Measurements from ENCODE around the gene SMPDL3A. TPM values are rescaled to one million over a fixed set of nuclear protein-coding genes. Genes with fewer than 3 reads are reported as not detected.

The SMPDL3A gene
- total and polyA plus RNA-seq, 9 of the 15 experiments (the other 6 are each of a cell fraction or from before 2014, with no cell fraction given), result 0.14 to 0.91 (median 0.54) TPM

GRCh38 chr6:122753000-122753687 lies 35.9 kb upstream of the SMPDL3A start:
- no peaks in the 10 kb centered on the region for H3K79me2 ChIP-seq (ENCODE audit: control insufficient read depth, insufficient read depth, low read length)
- ATAC-seq (no peak; the same call in 1 of the 3 replicates), FAIRE-seq (no peak), DNase-seq (ENCODE audit: extremely low read depth in 1 of 4, low spot score in 3 of 4) (no peak)
- no peaks in the 10 kb centered on the region for H3K36me3 ChIP-seq (ENCODE audit: control insufficient read depth, insufficient read depth, low read length)
- H3K9me1 ChIP-seq (ENCODE audit: control insufficient read depth, insufficient read depth, low read length), result no peaks in the 10 kb centered on the region
- H3K9ac ChIP-seq (ENCODE audit: insufficient read depth in 1 of 2, low read depth in 2 of 2, low read length in 2 of 2), result no peak overlapping the region
- H3K4me1 ChIP-seq (replicated peaks in 1 of 2; ENCODE audit: control insufficient read depth in 2 of 2, insufficient read depth in 2 of 2, low read length in 2 of 2), result no peaks in the 10 kb centered on the region
- H3K9me3 ChIP-seq (replicated peaks; ENCODE audit: control insufficient read depth, insufficient read depth, low read depth, low read length), result no peaks in the 10 kb centered on the region
- TF ChIP-seq ZNF165 (CRISPR knock-in tag; IDR thresholded peaks at IDR 0.05; ENCODE audit: borderline replicate concordance) (no peak), KLF10 (CRISPR knock-in tag; IDR thresholded peaks at IDR 0.05) (no peak), IRF2 (CRISPR knock-in tag; IDR thresholded peaks at IDR 0.05) (no peak), ZZZ3 (IDR thresholded peaks at IDR 0.05) (no peak), GATA2 (CRISPR knock-in tag; IDR thresholded peaks at IDR 0.05) (no peak), MBD1 (CRISPR knock-in tag; IDR thresholded peaks at IDR 0.05) (no peak)
- TF ChIP-seq, protein P1, sequence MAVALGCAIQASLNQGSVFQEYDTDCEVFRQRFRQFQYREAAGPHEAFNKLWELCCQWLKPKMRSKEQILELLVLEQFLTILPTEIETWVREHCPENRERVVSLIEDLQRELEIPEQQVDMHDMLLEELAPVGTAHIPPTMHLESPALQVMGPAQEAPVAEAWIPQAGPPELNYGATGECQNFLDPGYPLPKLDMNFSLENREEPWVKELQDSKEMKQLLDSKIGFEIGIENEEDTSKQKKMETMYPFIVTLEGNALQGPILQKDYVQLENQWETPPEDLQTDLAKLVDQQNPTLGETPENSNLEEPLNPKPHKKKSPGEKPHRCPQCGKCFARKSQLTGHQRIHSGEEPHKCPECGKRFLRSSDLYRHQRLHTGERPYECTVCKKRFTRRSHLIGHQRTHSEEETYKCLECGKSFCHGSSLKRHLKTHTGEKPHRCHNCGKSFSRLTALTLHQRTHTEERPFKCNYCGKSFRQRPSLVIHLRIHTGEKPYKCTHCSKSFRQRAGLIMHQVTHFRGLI (CRISPR knock-in tag; IDR thresholded peaks at IDR 0.05), result no peak
- TF ChIP-seq, protein P2, sequence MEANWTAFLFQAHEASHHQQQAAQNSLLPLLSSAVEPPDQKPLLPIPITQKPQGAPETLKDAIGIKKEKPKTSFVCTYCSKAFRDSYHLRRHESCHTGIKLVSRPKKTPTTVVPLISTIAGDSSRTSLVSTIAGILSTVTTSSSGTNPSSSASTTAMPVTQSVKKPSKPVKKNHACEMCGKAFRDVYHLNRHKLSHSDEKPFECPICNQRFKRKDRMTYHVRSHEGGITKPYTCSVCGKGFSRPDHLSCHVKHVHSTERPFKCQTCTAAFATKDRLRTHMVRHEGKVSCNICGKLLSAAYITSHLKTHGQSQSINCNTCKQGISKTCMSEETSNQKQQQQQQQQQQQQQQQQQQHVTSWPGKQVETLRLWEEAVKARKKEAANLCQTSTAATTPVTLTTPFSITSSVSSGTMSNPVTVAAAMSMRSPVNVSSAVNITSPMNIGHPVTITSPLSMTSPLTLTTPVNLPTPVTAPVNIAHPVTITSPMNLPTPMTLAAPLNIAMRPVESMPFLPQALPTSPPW (CRISPR knock-in tag; IDR thresholded peaks at IDR 0.05), result 0 out of 2 replicates have a peak, but pooled peaks have one; percentile 11
- intact Hi-C loops (cut with micrococcal nuclease), result no loop called here
- no peak overlapping the region for H3K4me2 ChIP-seq (ENCODE audit: insufficient read depth, low read length)
- CTCF ChIA-PET (ENCODE audit: low intra/inter-chr PET ratio), result no interaction called here
- H2AFZ ChIP-seq (ENCODE audit: low read depth, low read length), result no peak overlapping the region
- in situ Hi-C loops (cut with MboI), result no loop called here
- no peaks in the 10 kb centered on the region for H4K20me1 ChIP-seq (replicated peaks; ENCODE audit: control insufficient read depth, insufficient read depth, low read length)
- H3K27me3 ChIP-seq (ENCODE audit: control insufficient read depth in 2 of 2, insufficient read depth in 2 of 2, low read length in 2 of 2), result no peaks in the 10 kb centered on the region
- WGBS (ENCODE audit: insufficient coverage, low coverage, missing lambda C conversion rate), result 6% methylated on average over 10 of the region's 10 CpGs
- H3K4me3 ChIP-seq, result no peak overlapping the region
- POLR2A ChIA-PET, result interaction anchor here (0.8 kb wide), 1 partner anchor 13 kb away, joined by 3 read pairs; no protein-coding TSS in a partner anchor
- BruUV-seq (replicated peaks), result no TSS peak
- no peak overlapping the region for H3K27ac ChIP-seq (ENCODE audit: extremely low read depth, low read depth, low read length)
